ENCODE data around the gene FFAR3.

GRCh38 chr19:35328851-35329285, 29.4 kb upstream of the FFAR3 start, which contains the start of gene CD22:
- TF ChIP-seq, protein P1, sequence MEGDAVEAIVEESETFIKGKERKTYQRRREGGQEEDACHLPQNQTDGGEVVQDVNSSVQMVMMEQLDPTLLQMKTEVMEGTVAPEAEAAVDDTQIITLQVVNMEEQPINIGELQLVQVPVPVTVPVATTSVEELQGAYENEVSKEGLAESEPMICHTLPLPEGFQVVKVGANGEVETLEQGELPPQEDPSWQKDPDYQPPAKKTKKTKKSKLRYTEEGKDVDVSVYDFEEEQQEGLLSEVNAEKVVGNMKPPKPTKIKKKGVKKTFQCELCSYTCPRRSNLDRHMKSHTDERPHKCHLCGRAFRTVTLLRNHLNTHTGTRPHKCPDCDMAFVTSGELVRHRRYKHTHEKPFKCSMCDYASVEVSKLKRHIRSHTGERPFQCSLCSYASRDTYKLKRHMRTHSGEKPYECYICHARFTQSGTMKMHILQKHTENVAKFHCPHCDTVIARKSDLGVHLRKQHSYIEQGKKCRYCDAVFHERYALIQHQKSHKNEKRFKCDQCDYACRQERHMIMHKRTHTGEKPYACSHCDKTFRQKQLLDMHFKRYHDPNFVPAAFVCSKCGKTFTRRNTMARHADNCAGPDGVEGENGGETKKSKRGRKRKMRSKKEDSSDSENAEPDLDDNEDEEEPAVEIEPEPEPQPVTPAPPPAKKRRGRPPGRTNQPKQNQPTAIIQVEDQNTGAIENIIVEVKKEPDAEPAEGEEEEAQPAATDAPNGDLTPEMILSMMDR (conservative IDR thresholded peaks at IDR 0.05; ENCODE audit: low read depth, low read length): no peak
- TF ChIP-seq EZH2phosphoT487 (IDR thresholded peaks at IDR 0.05; ENCODE audit: borderline replicate concordance, low read length) (no peak), EZH2 (IDR thresholded peaks at IDR 0.05; ENCODE audit: low read length, unreplicated experiment) (no peak)
